ENCODE results near the gene KRTAP10-9.

The KRTAP10-9 gene

GRCh38 chr21:44666401-44667320 is 39.8 kb downstream of the KRTAP10-9 start, which contains the start of gene KRTAP12-2:
TSS of gene KRTAP12-2 (minus strand) at chr21:44666927. CDS start at chr21:44666886, 41 bp downstream.
- DNase-seq (ENCODE audit: low read depth in 2 of 2): no peak

GRCh38 chr21:44667612-44668011 is 40.7 kb downstream of the KRTAP10-9 start:
- no peak for DNase-seq (ENCODE audit: low read depth in 2 of 2)

- no peak for DNase-seq (ENCODE audit: low read depth in 2 of 2)
These were observed 43.9 kb downstream of the KRTAP10-9 start for GRCh38 chr21:44670642-44671432.

GRCh38 chr21:44671911-44672310 is 45.0 kb downstream of the KRTAP10-9 start:
- no peak for DNase-seq (ENCODE audit: low read depth in 2 of 2)

GRCh38 chr21:44677881-44678280 is 51.0 kb downstream of the KRTAP10-9 start:
- DNase-seq (ENCODE audit: low read depth in 2 of 2): no peak

Data from stimulated activated CD8-positive, alpha-beta memory T cell treated with anti-CD3 and anti-CD28 coated beads, Interleukin-7, amount 100 ng/mL, for 1 hour (primary cell).